Cardiac fibroblast (primary cell): ENCODE measurements around the gene TMEM161B.

Source experiments
- DNase-seq, 2 donors: peaks; one replicate each; pipeline versions ENCODE4 v3.0.0 to v3.0.0-alpha.2; 2010; ENCODE audit warnings: low read depth in 2 of 2
- H3K4me3 ChIP-seq, 2 donors: replicated peaks in 1 of 2; 1 replicate in 1 of 2; 2 replicates in 1 of 2; pipeline ENCODE4 v1.5.1; 2011; ENCODE audit warnings: low read depth in 2 of 2, low read length in 2 of 2, mild to moderate bottlenecking in 2 of 2, moderate library complexity in 1 of 2
- TF ChIP-seq, protein P1 (sequence below): IDR thresholded peaks from one replicate; pipeline ENCODE4 v1.5.1; 2011; ENCODE audit warnings: low read depth, mild to moderate bottlenecking, low read length, inconsistent platforms

The TMEM161B gene

DNA sequence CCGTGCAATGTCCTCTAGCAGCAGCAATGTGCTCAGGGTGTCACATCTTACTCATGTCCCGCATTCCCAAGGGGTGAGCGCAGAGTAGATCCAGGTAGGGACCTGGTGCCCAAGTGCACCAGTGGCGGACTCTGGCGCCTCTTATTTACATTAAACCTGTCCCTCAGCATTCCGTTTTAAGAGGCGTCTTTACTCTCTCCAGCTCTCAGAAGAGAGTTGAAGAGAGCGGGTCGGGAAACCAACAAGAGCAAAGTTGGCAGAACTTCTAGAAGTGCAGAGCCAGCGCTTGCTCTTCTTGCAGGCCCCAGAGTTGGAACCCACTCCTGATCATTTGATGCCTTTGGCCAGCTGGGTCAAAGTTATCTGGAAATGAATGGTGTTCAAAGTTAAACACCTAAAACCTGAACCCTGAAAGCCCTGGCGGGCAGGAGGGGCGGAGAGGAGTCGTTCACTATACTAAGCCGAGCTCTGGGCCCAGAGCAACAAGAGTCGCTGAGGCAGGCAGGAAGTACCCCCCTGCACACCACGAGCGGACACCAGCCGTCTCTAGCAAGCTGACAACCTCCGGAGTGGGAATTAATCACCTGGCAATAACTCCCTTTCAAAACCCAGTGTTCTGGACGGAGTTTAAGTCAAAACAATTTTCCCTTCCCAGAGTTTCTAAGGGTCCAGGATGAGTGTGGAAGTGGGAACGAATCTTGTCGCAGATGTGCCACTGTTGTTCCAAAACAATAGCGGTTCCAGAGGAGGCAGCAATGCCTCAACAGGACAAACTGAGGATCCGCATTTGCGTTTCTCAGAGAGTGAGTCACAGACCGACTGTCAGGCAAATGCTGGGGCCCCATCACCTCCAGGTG is 122.8 kb downstream of the TMEM161B start:
- no peak for DNase-seq

DNA sequence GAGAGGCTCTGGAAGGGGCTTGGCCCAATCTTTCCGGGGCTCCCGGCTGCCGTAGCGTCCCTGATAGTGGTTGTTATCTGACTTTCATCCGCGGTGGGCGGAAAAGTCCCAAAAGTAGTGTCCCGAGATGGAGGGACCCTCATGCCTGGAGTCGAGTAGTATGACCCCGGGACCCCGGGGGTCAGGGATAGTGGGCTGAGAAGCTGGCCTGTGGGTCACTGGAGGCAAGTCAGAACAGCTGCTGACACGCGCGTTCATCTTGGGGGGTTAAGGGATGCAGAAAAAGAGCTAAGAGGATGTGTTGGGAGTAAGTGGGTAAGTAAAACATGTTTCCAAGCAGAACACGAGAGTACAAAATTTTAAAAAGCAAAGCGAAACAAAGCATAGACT is 123.4 kb downstream of the TMEM161B start:
- TF ChIP-seq, protein P1, sequence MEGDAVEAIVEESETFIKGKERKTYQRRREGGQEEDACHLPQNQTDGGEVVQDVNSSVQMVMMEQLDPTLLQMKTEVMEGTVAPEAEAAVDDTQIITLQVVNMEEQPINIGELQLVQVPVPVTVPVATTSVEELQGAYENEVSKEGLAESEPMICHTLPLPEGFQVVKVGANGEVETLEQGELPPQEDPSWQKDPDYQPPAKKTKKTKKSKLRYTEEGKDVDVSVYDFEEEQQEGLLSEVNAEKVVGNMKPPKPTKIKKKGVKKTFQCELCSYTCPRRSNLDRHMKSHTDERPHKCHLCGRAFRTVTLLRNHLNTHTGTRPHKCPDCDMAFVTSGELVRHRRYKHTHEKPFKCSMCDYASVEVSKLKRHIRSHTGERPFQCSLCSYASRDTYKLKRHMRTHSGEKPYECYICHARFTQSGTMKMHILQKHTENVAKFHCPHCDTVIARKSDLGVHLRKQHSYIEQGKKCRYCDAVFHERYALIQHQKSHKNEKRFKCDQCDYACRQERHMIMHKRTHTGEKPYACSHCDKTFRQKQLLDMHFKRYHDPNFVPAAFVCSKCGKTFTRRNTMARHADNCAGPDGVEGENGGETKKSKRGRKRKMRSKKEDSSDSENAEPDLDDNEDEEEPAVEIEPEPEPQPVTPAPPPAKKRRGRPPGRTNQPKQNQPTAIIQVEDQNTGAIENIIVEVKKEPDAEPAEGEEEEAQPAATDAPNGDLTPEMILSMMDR: no peak
- DNase-seq: no peak
- no peak overlapping the region for H3K4me3 ChIP-seq

More for the DNA sequence above, 122.8 kb downstream of the TMEM161B start:
- no peak overlapping the region for H3K4me3 ChIP-seq
- TF ChIP-seq, protein P1: no peak
